ENCODE measurements around the gene MAP1LC3A. TPM values are rescaled to one million over a fixed set of nuclear protein-coding genes. Genes with fewer than 3 reads are reported as not detected.

The MAP1LC3A gene
- total and polyA plus RNA-seq, 2 donors (not counting 3 experiments of a cell fraction or from before 2014, with no cell fraction given), result 32.1 to 39.8 TPM

- ChIA-PET CTCF (interaction anchor here (2.3 to 6.1 kb wide), 2 partner anchors 15 to 193 kb away, joined by 8 to 92 read pairs; no protein-coding TSS in a partner anchor), POLR2A (no interaction called here)
- no peak overlapping the region for H3K4me2 ChIP-seq (ENCODE audit: insufficient read depth, low read length)
- no peaks in the 10 kb centered on the region for H4K20me1 ChIP-seq (replicated peaks; ENCODE audit: control insufficient read depth, extremely low read depth, insufficient read depth, low read length)
- peaks cover 0 to 1% of the 10 kb centered on the region in 2 experiments for H3K36me3 ChIP-seq (ENCODE audit: control insufficient read depth in 2 of 2, extremely low read depth in 1 of 2, insufficient read depth in 2 of 2, low read length in 2 of 2)
- no peaks in the 10 kb centered on the region for H3K27me3 ChIP-seq (ENCODE audit: control insufficient read depth in 2 of 2, insufficient read depth in 2 of 2, low read length in 2 of 2)
- no peak overlapping the region for H3K27ac ChIP-seq (ENCODE audit: insufficient read depth, low read depth, low read length)
- H3K4me3 ChIP-seq (replicated peaks in 1 of 3; ENCODE audit: insufficient read depth in 1 of 3, low read depth in 1 of 3, low read length in 3 of 3), result no peak overlapping the region
- FAIRE-seq (no peak), DNase-seq (ENCODE audit: low read depth, low spot score) (no peak)
- H3K9me3 ChIP-seq (replicated peaks; ENCODE audit: control insufficient read depth, insufficient read depth, low read length), result no peaks in the 10 kb centered on the region
- H2AFZ ChIP-seq (ENCODE audit: low read depth, low read length), result no peak overlapping the region
- no peak overlapping the region for H3K9ac ChIP-seq (replicated peaks; ENCODE audit: extremely low read depth, insufficient read depth, low read length)
- dilution Hi-C loops (cut with MboI; ENCODE audit: extremely low pct_ligation_motif_present, low sequenced_read_pairs) (no loop called here), intact Hi-C loops (cut with micrococcal nuclease) (no loop called here)
- H3K4me1 ChIP-seq (ENCODE audit: control insufficient read depth, extremely low read depth, insufficient read depth, low read length), result peaks cover 8% of the 10 kb centered on the region
- no peaks in the 10 kb centered on the region for H3K79me2 ChIP-seq (ENCODE audit: control insufficient read depth, insufficient read depth, low read length)
- H3K9me1 ChIP-seq (replicated peaks; ENCODE audit: control insufficient read depth, extremely low read depth, insufficient read depth, low read length), result no peaks in the 10 kb centered on the region
- TF ChIP-seq POLR2A (IDR thresholded peaks at IDR 0.05; ENCODE audit: low read depth, low read length) (no peak), JUN (IDR thresholded peaks at IDR 0.05; ENCODE audit: borderline replicate concordance, insufficient read depth, insufficient read length, low read depth) (no peak), MAX (IDR thresholded peaks at IDR 0.05; ENCODE audit: insufficient read depth, insufficient read length) (no peak), GATA2 (IDR thresholded peaks at IDR 0.05; ENCODE audit: insufficient read depth, insufficient read length, low read depth, low read length) (no peak), EZH2 (IDR thresholded peaks at IDR 0.05; ENCODE audit: borderline replicate concordance, low read depth, low read length, severe bottlenecking) (no peak), FOS (IDR thresholded peaks at IDR 0.05; ENCODE audit: borderline replicate concordance, insufficient read depth, low read length) (no peak), MYC (IDR thresholded peaks at IDR 0.05; ENCODE audit: low read depth, low read length) (no peak), POLR2AphosphoS5 (IDR thresholded peaks at IDR 0.05; ENCODE audit: insufficient read depth, low read depth, low read length) (no peak), CTCF (IDR thresholded peaks at IDR 0.05; ENCODE audit: extremely low read depth in 1 of 2, insufficient read depth in 1 of 2, low read depth in 1 of 2, low read length in 2 of 2) (no peak)
- BruUV-seq (replicated peaks), result no TSS peak
Measured at GRCh38 chr20:34577061-34577460, 18.5 kb downstream of the MAP1LC3A start.

Measured in endothelial cell of umbilical vein (primary cell).